ENCODE measurements around the gene ARVCF.

ARVCF gene

GRCh38 chr22:20053407-20054033 lies 36.9 kb upstream of the ARVCF start:
- DNase-seq (ENCODE audit: low spot score), result no peak

GRCh38 chr22:20052309-20053259 lies 36.0 kb upstream of the ARVCF start:
- no peak for DNase-seq (ENCODE audit: low spot score)

- no peak for DNase-seq (ENCODE audit: low spot score)
These were observed 35.3 kb upstream of the ARVCF start for GRCh38 chr22:20051927-20052308.

- DNase-seq (ENCODE audit: low spot score), result no peak
These were observed 30.1 kb upstream of the ARVCF start for GRCh38 chr22:20046730-20047129.

GRCh38 chr22:20044495-20045151 lies 28.0 kb upstream of the ARVCF start:
- no peak for DNase-seq (ENCODE audit: low spot score)

- DNase-seq (ENCODE audit: low spot score), result no peak
These were observed 27.3 kb upstream of the ARVCF start for GRCh38 chr22:20043997-20044342.

GRCh38 chr22:20043057-20043996 lies 26.7 kb upstream of the ARVCF start:
- DNase-seq (ENCODE audit: low spot score), result no peak

- no peak for DNase-seq (ENCODE audit: low spot score)
These were observed 23.9 kb upstream of the ARVCF start for GRCh38 chr22:20040327-20041200.

GRCh38 chr22:20039683-20040325 lies 23.2 kb upstream of the ARVCF start:
- no peak for DNase-seq (ENCODE audit: low spot score)

GRCh38 chr22:20038574-20038973 lies 22.0 kb upstream of the ARVCF start:
- no peak for DNase-seq (ENCODE audit: low spot score)

GRCh38 chr22:20037419-20037818 lies 20.8 kb upstream of the ARVCF start:
- DNase-seq (ENCODE audit: low spot score), result no peak

- DNase-seq (ENCODE audit: low spot score), result no peak
These were observed 20.1 kb upstream of the ARVCF start for GRCh38 chr22:20036535-20037392.

GRCh38 chr22:20036084-20036482 lies 19.5 kb upstream of the ARVCF start:
- DNase-seq (ENCODE audit: low spot score), result no peak

- DNase-seq (ENCODE audit: low spot score), result no peak
These were observed 18.9 kb upstream of the ARVCF start for GRCh38 chr22:20035375-20036083.

GRCh38 chr22:20034143-20034542 lies 17.5 kb upstream of the ARVCF start:
- DNase-seq (ENCODE audit: low spot score), result no peak

GRCh38 chr22:20033045-20033706 lies 16.6 kb upstream of the ARVCF start:
- no peak for DNase-seq (ENCODE audit: low spot score)

GRCh38 chr22:20032407-20032991 lies 15.9 kb upstream of the ARVCF start:
- DNase-seq (ENCODE audit: low spot score), result no peak
